Brain microvascular endothelial cell (primary cell): ENCODE data around the gene MCOLN2.
"Not testable (repeated sequence)": the region's sequence is repeated elsewhere in the genome, so short reads cannot be mapped to it uniquely, and the experiment has no call there.

Experiments
- DNase-seq: peaks from one replicate; pipeline ENCODE4 v3.0.0-alpha.2; 2020
- H3K27ac ChIP-seq: fragments of 250-450 bp; sonication (Bioruptor Pico); 2 replicates; pipeline ENCODE4 v1.5.1; 2020; ENCODE audit warnings: mild to moderate bottlenecking, moderate library complexity
- H3K27me3 ChIP-seq: fragments of 250-450 bp; sonication (Bioruptor Pico); replicated peaks from 2 replicates; pipeline ENCODE4 v1.5.1; 2020; ENCODE audit warnings: mild to moderate bottlenecking
- H3K36me3 ChIP-seq: fragments of 250-450 bp; sonication (Bioruptor Pico); replicated peaks from 2 replicates; pipeline ENCODE4 v1.5.1; 2020; ENCODE audit warnings: mild to moderate bottlenecking
- H3K4me3 ChIP-seq: 2 replicates; pipeline ENCODE4 v1.5.1; 2011; ENCODE audit warnings: low read depth, mild to moderate bottlenecking, control low read depth, low read length, moderate library complexity
- in situ Hi-C: cut with HindIII; loops from 2 replicates; pipeline ENCODE4 v1.10.0; 2017; ENCODE audit warnings: low sequenced_read_pairs, low pct_ligation_motif_present
- TF ChIP-seq, protein P1 (sequence below): IDR thresholded peaks from 2 replicates; pipeline ENCODE4 v1.5.1; 2011; ENCODE audit warnings: low read depth, mild to moderate bottlenecking, moderate library complexity, low read length, control low read depth, inconsistent platforms; ENCODE audit errors: missing control alignments

Gene MCOLN2

DNA sequence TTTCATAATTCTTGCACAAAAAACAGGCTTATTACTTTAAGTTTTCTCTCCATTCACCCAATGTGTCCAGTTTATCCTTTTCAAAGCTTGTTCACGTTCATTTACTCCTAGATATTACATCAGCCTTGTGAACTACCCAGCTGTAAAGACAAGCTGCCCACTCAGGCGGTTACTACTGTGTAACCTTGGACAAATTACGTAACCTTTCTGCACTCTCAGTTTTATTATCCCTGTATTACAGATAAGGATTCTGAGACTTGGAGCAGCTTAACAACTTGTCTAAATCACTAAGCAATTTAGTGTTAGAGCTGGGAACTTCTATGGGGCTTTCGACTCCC is 83.4 kb downstream of the MCOLN2 start:
- Histone ChIP-seq H3K36me3 (no peaks in the 10 kb centered on the region), H3K4me3 (no peak overlapping the region), H3K27me3 (no peaks in the 10 kb centered on the region), H3K27ac (no peak overlapping the region)
- in situ Hi-C loops: no loop called here
- no peak for DNase-seq
- TF ChIP-seq, protein P1, sequence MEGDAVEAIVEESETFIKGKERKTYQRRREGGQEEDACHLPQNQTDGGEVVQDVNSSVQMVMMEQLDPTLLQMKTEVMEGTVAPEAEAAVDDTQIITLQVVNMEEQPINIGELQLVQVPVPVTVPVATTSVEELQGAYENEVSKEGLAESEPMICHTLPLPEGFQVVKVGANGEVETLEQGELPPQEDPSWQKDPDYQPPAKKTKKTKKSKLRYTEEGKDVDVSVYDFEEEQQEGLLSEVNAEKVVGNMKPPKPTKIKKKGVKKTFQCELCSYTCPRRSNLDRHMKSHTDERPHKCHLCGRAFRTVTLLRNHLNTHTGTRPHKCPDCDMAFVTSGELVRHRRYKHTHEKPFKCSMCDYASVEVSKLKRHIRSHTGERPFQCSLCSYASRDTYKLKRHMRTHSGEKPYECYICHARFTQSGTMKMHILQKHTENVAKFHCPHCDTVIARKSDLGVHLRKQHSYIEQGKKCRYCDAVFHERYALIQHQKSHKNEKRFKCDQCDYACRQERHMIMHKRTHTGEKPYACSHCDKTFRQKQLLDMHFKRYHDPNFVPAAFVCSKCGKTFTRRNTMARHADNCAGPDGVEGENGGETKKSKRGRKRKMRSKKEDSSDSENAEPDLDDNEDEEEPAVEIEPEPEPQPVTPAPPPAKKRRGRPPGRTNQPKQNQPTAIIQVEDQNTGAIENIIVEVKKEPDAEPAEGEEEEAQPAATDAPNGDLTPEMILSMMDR: no peak

DNA sequence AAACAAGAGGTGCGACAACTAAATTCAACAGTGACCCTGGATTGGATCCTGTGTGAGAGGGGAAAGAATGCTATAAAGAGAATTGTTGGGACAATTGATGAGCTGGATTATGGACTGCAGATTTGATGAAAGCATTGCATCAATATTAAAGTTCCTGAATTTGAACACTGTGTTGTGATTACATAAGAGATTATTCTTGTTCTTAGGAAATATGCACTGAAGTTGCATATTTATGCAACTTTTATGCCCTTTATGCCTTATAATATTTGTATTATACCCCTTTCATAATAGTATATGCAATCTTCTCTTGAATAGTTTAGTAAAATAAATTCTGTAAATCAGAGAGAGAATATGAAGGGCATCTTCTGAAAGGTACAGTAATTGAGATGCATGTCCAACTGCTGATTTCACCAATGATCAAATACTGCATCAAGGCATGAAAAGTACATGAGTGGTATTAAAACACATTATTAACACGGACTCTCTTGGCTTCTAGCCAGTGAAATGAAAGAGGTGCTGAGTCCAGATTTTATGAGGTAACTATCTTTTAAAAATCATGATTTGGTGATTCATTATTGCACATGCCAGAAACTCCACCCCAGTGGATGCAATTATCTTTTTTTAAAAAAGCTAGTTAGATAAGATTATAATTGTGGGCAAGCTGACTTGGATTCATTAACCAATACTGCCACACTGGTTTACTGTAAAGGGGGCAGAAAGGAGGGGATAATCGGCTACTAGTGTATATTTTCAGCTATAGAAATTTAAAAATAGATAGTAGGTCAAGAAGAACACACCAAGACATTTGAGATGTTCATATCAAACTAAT is 84.0 kb downstream of the MCOLN2 start:
- in situ Hi-C loops: no loop called here
- Histone ChIP-seq H3K36me3 (no peaks in the 10 kb centered on the region), H3K27me3 (no peaks in the 10 kb centered on the region), H3K4me3 (no peak overlapping the region), H3K27ac (no peak overlapping the region)
- DNase-seq: no peak
- TF ChIP-seq, protein P1: no peak

DNA sequence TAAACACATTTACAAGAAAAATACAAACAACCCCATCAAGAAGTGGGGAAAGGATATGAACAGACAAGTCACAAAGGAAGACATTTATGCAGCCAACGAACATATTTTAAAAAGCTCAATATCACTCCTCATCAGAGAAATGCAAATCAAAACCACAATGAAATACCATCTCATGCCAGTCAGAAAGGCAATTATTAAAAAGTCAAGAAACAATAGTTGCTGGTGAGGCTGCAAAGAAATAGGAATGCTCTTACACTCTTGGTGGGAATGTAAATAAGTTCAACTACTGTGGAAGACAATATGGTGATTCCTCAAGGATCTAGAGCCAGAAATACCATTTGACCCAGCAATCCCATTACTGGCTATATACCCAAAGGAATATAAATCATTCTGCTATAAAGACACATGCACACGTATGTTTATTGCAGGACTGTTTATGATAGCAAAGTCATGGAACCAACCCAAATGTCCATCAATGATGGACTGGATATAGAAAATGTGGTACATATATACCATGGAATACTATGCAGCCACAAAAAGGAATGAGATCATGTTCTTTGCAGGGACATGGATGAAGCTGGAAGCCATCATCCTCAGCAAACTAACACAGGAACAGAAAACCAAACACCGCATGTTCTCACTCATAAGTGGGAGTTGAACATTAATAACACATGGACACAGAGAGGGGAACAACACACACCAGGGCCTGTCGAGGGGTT is 88.0 kb downstream of the MCOLN2 start:
- H3K36me3 ChIP-seq, H3K27ac ChIP-seq, DNase-seq, H3K27me3 ChIP-seq, in situ Hi-C loops, H3K4me3 ChIP-seq: not testable (repeated sequence)

DNA sequence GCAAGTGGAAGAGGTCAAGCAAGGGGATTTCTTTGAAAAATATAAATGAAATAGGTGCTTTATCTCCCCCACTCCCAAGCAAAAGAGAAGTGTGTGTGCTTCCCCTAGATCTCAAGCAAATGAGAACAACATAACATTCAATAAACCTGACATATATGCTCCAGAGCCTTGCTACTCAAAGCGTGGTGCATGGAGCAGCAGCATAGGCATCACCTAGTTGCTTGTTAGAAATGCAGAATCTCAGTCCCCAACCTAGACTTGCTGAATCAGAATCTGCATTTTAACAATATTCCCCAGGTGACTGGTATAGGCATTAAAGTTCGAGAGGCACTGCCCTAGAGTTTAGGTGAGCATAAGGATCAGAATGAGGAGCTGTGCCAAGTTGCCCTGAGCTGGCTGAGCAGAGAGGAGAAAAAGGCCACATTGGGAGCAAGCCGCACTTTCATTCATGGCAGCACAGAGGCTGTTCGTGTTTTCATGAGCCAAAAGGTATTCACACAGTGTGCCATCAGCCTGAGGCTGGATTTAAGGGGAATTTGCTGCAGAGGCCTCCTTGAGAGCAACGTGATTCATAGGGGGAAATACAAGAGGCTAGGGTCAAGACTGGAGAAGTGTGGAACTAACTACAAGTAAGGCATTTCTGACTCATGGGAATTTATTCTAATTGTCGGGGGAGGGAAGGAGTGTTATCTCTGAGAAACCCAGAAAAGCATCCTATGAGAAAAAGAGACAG is 89.7 kb downstream of the MCOLN2 start:
- no peak overlapping the region for H3K27ac ChIP-seq
- no peak overlapping the region for H3K4me3 ChIP-seq
- TF ChIP-seq, protein P1: no peak
- H3K36me3 ChIP-seq: no peaks in the 10 kb centered on the region
- DNase-seq: peak; percentile 55
- no peaks in the 10 kb centered on the region for H3K27me3 ChIP-seq
- in situ Hi-C loops: no loop called here

DNA sequence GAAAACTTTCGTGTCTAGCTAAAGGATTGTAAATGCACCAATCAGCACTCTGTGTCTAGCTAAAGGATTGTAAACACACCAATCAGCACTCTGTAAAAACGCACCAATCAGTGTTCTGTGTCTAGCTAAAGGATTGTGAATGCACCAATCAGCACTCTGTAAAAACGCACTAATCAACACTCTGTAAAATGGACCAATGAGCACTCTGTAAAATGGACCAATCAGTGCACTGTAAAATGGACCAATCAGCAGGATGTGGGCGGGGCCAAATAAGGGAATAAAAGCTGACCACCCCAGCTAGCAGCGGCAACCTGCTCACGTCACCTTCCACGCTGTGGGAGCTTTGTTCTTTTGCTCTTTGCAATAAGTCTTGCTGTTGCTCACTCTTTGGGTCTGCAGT is 94.2 kb downstream of the MCOLN2 start:
- H3K27ac ChIP-seq, in situ Hi-C loops, H3K36me3 ChIP-seq, H3K4me3 ChIP-seq, DNase-seq, H3K27me3 ChIP-seq: not testable (repeated sequence)

DNA sequence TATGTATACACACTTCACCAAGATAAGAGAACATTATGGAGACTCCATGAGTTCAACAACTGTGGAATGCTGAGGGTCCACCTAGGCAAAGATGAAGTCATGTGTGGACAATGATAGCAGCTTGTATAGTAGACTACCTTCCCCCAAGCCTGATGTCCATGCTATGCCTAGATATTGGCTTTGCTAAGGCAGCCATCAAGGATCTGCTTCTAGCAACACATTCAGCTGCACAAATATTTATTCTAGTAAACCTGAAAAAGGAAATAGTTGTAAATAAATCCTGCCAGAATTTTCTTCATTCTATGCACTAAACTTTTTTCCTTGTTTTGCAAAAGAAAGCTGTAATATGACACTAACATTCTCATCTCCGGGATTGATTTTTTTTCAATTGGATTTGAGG is 96.9 kb downstream of the MCOLN2 start:
- no peak overlapping the region for H3K4me3 ChIP-seq
- in situ Hi-C loops: no loop called here
- H3K27ac ChIP-seq: no peak overlapping the region
- TF ChIP-seq, protein P1: no peak
- H3K36me3 ChIP-seq: no peaks in the 10 kb centered on the region
- no peak for DNase-seq
- peaks cover 8% of the 10 kb centered on the region for H3K27me3 ChIP-seq
